ENCODE data around the gene IQCH. TPM values are rescaled to one million over a fixed set of nuclear protein-coding genes. Genes with fewer than 3 reads are reported as not detected.

Gene IQCH
- polyA plus RNA-seq, 3 donors, result 6.9 to 10.1 (median 7.6) TPM

DNA sequence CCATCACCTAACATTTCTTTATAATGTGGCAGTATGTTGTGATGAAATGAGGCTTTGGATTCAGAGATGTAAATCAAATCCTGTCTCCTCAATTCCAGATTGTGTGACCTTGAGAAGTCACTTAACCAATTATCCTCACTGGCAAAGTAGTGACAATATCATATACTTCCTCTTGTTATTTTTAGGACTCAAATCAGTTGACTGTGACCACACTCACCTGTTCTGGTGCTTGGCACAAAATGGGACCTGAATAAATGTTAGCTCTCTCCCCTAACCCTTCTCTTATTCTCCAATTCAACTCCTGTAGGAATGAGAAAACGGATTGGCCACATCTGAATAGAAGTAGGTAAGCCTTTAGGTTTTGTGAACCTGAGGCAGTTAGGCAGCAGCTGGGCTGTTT is 42.1 kb downstream of the IQCH start:
- DNase-seq (ENCODE audit: low read depth in 3 of 3, low spot score in 2 of 3), result no peak

DNA sequence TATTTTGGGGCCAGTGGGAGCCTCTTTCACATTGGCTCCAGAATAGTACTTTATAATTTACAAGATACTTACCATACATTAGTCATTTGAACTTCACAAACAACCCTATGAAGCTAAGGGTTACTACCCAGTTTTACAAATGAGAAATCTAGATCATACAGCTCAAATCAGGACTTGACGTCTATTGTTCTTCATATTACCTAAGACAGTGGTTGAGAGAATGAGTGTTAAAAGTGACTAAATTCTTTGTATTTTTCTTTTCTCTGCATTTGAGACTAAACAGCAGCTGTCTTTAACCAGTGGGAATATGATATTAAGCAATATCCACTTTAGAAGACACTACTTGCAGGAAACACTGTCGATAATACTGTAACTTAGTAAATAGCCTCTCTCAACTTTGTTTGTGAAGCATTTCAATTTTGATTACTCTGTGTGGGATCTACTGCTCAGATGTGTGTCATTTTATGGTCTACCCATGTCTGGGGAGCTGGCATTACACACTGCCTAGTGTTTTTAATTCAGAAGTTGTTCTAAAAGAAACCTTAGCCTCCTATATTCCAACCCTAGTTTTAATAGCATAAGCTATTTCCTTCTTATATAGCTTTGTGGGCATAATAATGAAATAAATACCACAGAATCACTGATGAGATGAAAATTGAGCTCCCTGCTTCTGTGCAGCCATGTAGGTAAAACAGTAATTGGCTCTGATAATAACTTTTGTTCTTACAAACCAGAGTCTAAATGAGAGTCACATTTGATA is 45.9 kb downstream of the IQCH start:
- DNase-seq (ENCODE audit: low read depth in 3 of 3, low spot score in 2 of 3), result no peak

DNA sequence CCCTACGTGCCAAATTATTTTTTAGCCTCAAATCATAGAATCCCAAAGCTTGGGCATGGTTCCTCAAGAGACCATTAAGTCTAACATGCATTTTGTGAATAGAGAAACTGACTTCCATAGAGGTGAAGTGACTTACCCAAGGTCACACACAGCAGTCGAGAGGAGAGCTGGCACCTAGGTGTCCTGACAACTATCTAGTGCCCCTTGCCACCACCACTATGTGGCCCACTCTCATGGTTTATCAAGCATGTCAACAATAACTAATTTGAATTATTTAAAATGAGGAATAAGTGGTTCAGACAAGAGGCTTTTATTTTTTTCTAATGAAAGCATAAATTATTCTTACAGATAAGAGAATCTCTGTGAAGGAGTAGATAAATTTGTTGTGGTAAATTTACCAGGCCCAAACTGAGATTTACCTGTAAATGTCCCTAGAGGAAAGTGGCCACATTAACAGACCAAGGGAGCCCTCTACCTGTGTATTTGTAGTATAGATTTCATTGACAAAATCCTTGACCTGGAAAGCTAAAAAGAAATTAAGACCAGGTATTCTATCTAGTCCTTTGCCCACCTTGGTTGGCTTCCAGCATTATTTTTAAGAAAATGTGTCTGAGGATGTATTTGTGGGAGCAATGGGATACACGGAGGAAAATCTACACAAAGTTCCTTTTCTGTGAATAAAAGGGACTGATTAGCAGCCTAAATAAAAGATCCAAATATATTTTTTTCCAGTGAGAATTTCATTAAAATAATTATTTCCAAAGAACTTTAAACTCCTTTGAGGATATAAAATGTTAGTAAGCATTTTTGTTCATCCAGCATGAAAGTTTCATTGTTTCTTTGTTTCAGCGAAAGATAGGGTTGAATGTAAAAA is 49.1 kb downstream of the IQCH start:
- DNase-seq (ENCODE audit: low read depth in 3 of 3, low spot score in 2 of 3), result no peak

DNA sequence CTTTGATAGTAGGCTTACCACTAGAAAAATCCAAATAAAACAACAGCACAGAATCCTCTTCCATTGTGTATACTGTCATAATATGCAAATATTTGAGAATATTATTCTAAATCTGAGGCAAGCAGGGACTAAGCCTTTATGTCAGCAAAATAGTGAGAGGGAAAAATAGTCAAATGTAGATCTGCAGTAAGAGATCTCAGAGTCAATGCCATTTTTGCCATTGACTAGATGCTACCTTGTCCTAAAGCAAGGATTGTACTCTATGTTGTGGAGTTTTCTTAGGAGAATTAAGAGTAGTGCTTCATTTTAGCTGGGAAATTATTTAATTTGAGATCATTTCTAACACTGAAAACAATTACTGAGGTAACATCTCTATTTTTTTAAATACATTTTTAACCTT is 50.2 kb downstream of the IQCH start:
- no peak for DNase-seq (ENCODE audit: low read depth in 3 of 3, low spot score in 2 of 3)

DNA sequence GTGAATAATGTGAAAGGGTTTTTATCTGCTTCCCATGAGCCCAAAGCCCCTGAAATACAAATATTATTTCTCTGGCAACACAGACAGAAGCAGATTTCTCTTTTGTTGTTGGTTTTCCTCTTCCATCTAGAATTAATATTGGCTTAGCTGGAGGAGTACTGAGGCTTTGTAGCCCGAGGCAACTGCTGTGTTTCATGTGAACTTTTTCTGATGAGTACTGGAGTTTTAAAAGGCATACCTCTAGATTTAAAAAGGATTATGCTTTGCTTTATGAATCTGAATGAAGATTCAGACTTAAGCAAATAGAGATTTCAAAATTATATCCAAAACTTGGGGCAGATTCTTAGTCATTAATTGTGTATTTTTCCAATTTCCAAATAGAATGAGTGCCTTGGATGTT is 50.9 kb downstream of the IQCH start:
- no peak for DNase-seq (ENCODE audit: low read depth in 3 of 3, low spot score in 2 of 3)

DNA sequence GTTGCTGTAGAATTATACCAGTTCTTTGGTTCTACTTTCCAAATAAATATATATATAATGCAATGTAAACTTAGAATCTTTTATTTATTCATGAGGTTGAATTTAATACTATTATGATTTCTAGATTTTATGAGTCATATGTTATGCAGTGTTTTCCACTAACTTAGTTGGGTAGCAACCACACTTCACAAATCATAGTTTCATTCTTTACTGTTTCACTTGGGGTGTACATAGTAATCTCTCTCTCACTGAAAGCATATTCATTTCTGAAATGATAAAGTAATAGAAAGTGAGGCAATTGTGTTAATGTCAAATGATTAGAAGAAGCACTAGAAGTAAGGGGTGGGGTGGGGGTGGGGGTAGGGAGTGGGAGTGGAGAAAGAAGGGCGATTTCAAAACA is 52.6 kb downstream of the IQCH start:
- no peak for DNase-seq (ENCODE audit: low read depth in 3 of 3, low spot score in 2 of 3)

DNA sequence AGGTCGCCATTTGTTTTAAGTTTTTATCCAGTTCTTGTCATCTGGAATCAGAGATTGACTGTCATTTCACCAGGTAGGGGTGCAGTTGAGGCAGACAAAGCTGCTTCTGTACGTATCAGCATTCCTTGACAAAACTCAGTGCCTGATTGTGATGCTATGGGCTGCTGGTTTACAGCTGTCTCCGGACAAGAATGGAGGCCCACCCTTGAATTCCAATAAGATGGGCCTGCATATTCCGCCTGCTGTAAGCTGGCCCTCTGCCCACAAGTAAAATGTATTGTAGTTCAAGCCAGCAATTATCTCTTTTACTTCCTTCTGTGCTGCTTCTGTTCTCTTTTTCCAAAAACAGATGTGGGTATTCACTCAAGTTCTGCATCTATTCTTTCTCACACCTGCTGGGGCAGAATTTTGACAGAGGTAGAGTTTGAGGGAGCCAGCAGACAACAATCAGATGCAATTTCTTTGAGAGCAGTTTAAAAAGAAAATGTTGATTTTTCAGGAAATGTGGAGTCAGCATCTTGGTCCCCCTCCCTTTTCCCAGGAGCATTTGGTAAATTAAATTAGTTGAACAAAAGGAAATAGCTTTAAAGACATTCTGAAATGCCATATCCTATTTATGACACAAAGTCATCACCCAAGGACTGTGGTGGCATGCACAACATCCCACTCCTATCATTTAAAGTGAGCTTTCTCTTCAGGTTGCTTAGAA is 53.5 kb downstream of the IQCH start:
- no peak for DNase-seq (ENCODE audit: low read depth in 3 of 3, low spot score in 2 of 3)

DNA sequence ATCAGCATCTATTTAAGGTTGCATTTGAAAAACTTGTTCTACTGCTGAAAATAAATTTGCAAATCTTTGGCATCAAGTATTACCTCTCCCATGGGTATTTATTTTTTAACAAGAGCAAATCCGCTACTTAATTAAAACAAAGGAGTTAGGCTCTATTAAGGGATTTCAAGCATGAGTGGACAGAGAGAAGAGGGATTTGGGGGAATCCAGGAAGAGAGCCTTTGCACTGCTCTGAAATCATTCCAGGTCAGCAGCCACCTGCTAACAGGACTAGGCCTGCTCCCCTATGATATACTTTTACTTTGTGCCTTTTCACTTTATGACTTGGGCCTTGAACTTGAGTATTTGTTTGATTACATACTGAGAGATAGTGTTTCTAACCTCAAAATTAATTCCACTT is 57.1 kb downstream of the IQCH start:
- no peak for DNase-seq (ENCODE audit: low read depth in 3 of 3, low spot score in 2 of 3)

DNA sequence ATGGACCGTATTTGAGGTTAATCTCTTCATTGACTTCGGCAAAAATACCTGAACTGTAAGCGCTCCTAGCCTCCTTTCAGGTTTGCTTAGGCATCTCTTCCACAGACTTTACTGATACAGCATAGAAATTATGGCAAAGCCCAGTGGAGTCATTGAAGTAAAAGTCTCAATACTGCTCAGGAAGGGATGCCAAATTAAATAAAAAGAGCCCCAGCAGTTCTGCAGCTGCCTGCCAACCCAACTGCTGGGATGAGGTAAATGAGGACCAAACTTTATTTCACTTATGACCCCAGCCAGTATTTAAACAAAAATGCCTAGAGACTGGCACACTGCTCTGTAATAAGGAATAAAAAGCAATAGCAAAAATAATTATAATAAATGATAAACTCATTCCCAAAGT is 65.4 kb downstream of the IQCH start:
- no peak for DNase-seq (ENCODE audit: low read depth in 3 of 3, low spot score in 2 of 3)

DNA sequence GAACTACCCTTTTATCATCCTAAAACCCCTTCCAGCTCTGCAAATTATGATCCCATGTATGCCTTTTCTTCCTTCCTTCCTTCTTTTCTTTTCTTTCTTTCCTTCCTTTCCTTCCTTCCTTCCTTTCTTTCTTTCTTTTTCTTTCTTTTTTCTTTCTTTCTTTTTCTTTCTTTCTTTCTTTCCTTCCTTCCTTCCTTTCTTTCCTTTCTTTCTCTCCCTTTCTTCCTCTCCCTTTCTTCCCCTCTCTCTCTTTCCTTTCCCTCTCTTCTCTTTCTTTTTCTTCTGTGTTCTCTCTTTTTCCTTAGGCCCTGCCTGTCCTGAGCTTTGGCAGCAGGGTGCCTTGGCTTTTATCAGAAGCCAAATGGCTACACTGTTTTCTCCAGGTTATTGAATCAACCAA is 66.8 kb downstream of the IQCH start:
- no peak for DNase-seq (ENCODE audit: low read depth in 3 of 3, low spot score in 2 of 3)

DNA sequence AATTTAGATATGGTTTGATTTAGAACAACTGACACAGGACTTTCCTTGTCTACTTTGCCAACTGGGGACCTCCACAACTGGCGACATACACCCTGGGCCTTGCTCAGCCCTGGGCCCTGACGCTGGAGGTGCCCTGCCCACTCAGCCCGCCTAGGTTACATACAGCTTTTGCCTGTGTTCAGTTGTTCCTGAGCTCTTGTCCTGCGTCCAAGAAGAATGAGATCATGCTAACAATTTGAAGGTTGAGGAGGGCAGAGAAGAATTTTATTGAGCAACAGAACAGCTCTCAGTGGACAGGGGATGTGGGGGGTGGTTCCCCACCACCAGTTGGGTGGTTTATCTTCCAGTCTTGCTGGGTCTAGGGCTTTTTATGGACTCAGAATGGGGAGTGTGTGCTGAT is 67.9 kb downstream of the IQCH start:
- no peak for DNase-seq (ENCODE audit: low read depth in 3 of 3, low spot score in 2 of 3)

DNA sequence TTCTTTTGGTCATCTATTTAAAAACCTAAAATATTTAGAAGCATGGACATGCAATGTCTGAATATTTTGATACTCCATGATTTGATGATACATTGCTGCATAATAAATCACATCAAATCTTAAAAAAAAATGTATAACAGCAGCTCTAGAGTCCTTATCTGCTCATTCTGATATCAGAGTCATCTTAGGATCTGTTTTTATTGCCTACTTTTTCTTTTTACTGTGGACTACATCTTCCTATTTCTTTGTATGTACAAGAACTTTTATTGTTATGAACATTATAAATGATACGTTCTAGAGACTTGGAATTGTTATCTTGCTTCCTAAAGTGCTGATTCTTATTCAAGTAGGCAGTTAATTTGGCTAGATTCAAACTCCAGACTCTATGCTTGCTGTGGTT is 72.7 kb downstream of the IQCH start:
- DNase-seq (ENCODE audit: low read depth in 3 of 3, low spot score in 2 of 3), result no peak

DNA sequence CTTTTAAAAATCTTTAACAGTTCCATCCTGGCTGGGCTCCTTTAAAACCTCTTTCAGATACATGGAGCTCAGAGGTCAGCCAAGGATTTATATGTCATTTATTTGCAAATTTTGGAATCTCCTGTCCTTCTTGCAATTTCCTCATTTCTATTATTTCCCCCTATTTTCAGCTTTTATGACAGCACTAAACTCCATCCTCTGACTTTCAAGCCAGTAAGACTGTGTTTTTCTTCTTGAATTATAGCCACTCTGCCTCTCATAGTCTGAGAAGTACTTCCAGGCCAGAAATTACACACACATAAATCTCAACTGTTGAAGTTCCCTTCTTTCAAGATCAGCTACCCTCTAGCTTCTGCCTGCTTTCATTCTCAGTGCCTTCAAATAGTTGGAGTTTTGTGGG is 73.2 kb downstream of the IQCH start:
- no peak for DNase-seq (ENCODE audit: low read depth in 3 of 3, low spot score in 2 of 3)

DNA sequence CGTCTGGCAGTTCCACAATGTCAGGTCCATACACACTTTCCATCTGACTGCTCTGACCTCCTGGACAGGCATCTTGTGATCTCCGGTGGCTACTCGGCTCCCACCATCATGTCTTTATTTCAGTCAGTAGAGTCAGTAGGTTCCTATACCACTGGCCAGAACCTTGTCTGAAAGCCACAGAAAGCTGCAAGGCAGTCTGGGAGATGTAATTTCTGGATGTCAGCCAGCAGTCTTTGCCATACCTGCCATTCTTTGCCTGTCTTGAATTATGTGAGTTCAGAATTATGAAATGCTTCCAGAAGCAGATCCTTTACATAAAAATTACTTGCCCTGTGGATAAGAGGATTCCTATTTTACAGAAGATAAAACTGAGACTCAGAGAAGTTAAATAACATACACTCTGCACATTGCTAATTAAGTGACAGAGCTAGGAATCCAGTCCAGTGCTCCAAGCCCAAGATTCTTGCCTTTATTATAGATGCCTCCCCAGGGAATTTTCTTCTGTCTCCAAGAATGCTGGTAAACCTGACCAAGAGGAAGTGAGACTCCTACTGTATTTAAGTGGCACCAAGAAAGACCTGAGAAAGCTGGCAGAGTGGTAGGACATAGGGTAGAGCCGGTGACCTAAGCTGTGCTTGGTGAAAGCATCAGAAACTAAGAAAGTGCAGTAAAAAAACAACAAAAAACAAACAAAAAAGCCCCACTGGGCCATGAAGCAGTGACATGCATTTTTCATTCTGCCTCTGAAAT is 75.6 kb downstream of the IQCH start:
- DNase-seq (ENCODE audit: low read depth in 3 of 3, low spot score in 2 of 3), result no peak

DNA sequence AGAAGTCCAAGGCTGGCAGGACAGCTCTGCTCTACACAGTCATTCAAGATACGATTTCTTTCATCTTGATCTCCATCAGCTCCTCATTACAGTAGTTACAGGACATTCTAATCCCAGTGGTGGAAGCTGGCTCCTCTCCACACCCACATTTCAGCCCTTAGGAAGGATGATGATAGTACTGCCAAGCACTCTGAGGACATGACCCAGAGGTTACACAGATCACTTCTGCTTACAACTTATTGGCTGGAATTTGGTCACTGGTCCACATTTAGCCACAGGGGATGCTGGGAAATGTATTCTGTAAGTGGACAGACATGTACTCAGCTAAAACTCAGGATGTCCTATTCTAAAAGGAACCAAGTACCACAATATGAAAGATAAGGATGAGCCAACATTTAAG is 77.1 kb downstream of the IQCH start:
- DNase-seq (ENCODE audit: low read depth in 3 of 3, low spot score in 2 of 3), result no peak

DNA sequence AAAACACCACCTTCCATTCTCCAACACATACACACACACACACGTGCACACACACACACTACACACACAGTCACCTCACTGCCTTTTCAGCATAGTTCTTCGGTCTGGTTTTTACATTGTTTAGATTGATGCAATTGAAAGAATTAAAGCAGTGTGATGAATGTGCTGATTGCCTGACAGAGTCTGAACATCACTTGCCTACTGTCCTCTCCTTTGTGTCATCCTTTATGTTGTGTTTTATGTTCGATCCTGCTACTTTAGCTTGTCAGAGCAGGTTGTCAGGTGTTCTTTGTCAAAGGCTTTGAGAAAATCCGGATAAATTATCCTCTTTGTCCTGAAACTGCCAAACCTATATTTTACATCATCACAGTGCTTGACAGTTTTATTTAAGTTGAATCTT is 80.4 kb downstream of the IQCH start:
- no peak for DNase-seq (ENCODE audit: low read depth in 3 of 3, low spot score in 2 of 3)

DNA sequence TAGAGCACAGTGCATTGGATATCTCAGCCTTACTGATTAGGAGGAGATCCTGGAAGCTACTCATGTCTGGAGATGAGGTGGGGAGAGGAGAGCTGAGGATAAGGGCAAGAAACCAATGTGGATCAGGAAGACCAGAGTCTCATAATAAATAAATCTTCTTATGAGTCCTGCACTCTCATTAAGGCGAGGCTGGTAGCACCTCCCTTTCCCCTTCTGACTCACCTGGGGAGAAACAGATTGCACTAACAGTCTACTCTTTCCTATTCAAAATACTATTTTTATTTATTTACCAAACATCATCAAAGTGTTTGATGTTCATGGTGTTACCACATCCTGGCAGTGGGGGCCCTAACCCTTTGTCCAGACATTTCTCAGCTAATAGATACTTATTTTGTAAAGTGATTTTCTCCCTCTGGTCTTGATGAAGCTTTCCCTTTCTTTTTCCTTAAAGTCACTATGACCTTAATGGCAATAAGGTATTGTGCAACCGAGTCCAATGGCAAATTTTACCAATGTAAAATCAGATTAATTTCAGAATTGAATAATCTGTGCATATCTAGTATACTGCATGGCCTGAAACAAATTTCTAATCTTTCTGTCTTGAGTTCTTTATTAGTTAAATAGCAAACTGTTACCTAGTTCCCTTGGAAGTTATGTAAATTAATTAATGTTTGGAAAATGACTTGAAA is 81.1 kb downstream of the IQCH start:
- DNase-seq (ENCODE audit: low read depth in 3 of 3, low spot score in 2 of 3), result no peak

DNA sequence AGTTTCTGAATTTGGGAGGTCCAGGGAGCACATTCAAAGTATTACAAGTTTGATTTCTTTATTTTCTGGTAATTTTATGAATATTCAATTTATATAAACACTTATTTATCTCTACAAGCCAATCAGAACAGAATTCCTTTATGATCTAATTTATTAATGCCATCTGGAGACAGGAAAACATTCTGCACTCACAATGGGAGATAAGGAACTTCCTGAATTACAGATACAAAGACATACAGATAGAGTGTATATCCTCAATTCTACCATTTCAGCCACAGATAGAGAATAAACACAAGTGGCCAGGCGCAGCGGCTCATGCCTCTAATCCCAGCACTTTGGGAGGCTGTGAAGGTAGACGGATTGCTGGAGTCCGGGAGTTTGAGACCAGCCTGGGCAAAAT is 86.0 kb downstream of the IQCH start:
- DNase-seq (ENCODE audit: low read depth in 3 of 3, low spot score in 2 of 3), result no peak

DNA sequence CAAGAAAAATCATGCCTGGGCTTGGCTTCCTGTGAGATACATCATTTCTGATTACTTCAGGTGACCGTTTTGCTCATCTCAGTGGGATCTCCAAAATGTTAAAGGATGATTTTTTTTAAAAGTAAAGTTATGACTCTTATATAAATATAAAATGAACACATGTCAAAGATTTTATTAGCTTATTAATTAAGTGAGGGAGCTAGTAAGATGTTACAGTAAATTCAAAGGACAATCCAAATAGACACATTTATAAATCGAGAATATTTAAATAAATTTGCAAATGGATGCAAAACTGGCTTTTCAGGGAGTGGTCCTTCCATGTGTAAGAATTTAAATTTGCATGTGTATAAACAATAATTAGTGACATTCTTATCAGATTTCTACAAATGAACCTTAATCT is 87.0 kb downstream of the IQCH start:
- DNase-seq (ENCODE audit: low read depth in 3 of 3, low spot score in 2 of 3), result no peak

DNA sequence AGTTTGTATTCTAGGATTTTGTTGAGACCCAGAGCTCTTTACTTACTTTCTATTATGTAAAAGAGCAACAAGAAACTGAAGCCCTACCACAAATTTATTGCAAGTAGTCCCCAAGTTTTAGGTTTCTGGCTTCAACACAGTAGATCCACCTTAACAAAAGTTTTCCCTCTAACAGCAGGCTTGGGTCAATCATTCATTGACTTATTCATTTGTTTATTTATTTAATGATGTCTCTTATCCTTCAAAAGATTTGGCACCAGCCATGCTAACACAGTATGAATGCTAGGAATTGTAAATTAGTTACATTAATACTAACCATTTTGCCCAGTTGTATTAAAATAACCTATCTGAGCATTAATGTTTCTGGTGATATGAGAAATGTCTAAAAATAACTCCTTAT is 88.6 kb downstream of the IQCH start:
- no peak for DNase-seq (ENCODE audit: low read depth in 3 of 3, low spot score in 2 of 3)

Measured in right renal cortex interstitium (tissue), 3 donors.